Activated T-cell treated with anti-CD3 and anti-CD28 coated beads, Interleukin-2, amount 50 U/mL, for 1 hour (primary cell): ENCODE measurements around the gene RHOV.

Experiments used
- DNase-seq: peaks from one replicate; pipeline ENCODE4 v3.0.0-alpha.2; 2020

RHOV gene

GRCh38 chr15:40902605-40903561, 28.8 kb upstream of the RHOV start:
- DNase-seq, result no peak

GRCh38 chr15:40901053-40901443, 27.0 kb upstream of the RHOV start:
- no peak for DNase-seq

DNA sequence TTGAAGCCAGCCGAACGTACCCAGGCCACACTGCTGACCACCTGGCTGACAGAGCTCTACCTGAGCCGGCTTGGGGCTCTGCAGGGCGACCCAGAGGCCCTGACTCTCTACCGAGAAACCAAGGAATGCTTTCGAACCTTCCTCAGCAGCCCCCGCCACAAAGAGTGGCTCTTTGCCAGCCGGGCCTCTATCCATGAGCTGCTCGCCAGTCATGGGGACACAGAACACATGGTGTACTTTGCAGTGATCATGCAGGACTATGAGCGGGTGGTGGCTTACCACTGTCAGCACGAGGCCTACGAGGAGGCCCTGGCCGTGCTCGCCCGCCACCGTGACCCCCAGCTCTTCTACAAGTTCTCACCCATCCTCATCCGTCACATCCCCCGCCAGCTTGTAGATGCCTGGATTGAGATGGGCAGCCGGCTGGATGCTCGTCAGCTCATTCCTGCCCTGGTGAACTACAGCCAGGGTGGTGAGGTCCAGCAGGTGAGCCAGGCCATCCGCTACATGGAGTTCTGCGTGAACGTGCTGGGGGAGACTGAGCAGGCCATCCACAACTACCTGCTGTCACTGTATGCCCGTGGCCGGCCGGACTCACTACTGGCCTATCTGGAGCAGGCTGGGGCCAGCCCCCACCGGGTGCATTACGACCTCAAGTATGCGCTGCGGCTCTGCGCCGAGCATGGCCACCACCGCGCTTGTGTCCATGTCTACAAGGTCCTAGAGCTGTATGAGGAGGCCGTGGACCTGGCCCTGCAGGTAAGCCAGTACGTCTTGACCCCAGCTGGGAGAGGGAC, 26.4 kb upstream of the RHOV start:
- no peak for DNase-seq

DNA sequence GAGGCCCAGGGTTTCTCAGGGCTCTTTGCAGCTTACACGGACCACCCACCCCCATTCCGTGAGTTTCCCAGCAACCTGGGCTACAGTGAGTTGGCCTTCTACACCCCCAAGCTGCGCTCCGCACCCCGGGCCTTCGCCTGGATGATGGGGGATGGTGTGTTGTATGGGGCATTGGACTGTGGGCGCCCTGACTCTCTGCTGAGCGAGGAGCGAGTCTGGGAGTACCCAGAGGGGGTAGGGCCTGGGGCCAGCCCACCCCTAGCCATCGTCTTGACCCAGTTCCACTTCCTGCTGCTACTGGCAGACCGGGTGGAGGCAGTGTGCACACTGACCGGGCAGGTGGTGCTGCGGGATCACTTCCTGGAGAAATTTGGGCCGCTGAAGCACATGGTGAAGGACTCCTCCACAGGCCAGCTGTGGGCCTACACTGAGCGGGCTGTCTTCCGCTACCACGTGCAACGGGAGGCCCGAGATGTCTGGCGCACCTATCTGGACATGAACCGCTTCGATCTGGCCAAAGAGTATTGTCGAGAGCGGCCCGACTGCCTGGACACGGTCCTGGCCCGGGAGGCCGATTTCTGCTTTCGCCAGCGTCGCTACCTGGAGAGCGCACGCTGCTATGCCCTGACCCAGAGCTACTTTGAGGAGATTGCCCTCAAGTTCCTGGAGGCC, 25.6 kb upstream of the RHOV start:
- DNase-seq, result no peak

- DNase-seq, result peak; percentile 64
Measured at GRCh38 chr15:40894681-40895448, 20.8 kb upstream of the RHOV start.

- DNase-seq, result peak; percentile 100
Measured at GRCh38 chr15:40893733-40894680, 20.0 kb upstream of the RHOV start, which contains the start of gene VPS18. TSS of gene VPS18 (plus strand) at chr15:40894450. CDS start at chr15:40894769, 319 bp downstream.

DNA sequence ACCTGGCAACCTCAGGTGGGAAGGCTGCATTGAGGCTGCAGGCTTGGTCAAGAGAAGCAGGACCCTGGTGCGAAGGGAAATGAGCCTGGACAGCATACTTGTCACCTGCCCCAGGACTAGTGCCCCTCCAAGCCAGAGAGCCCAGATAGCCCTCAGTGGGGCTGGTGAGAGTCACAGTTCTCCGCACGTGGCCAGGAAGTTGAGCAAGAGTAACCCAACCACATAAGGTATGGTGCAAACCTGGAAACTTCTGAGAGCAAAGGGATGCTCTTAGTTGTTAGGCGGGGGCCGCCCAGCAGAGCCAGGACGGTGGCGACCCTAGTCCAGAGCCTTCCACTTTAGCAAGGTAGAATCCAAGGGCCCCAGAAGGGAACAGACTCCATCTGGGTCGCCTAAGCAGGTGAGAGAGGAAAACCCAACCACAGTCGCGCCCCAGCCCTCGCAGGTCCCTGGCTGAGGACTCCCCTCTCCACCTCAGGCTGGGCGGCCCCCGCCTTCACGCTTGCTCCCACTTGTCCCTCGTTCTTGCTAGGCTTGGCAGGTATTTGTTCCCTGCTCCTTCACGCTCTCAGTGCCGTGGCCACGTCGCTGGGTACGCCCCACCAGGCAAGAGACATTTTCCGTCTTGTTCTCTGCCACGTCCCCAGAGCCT, 19.1 kb upstream of the RHOV start:
- DNase-seq, result no peak

GRCh38 chr15:40892447-40893012, 18.5 kb upstream of the RHOV start:
- no peak for DNase-seq

DNA sequence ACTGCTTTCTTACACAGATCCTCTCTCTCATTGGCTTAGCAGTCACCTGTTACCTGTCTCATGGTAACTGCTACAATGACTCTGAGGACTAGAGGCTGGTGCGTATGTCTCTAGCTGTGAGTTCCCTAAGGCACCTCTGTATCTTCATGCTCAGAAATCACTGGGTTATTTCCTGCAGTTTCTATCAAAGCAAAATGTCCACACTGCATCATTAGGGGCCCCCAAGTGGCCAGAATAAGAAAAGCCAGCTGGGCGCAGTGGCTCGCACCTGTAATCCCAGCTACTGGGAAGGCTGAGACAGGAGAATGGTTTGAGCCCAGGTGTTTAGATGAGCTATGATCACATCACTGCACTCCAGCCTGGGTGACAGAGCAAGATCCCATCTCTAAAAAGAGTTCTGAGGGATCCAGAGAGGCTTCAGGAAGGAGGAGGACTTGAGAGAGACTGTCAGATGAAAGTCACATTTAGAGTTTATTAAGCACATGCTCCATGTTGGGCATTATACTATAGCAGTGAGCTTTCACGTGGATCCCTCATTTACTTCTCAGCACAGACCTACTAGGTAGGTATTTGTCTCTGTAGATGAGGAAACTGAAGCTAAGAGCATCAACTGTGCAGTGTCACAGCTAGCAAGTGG, 17.9 kb upstream of the RHOV start:
- DNase-seq, result no peak

- no peak for DNase-seq
Measured at GRCh38 chr15:40891138-40891537, 17.1 kb upstream of the RHOV start.

DNA sequence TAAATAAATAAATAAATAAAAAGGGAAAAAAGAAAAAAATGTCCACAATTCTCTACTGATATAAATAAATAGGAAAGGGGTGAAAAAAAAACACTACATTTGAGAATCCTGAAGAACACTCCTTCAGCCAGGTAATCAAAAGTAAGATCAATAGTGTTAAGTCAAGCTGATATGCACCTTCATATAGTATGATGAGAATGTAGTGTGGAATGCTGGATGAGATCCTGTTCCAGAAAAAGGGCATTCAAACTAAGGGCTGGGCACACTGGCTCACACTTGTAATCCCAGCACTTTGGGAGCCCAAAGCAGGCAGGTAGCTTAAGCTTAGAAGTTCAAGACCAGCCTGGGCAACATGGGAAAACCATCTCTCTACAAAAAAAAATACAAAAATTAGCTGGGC, 15.1 kb upstream of the RHOV start:
- no peak for DNase-seq

- no peak for DNase-seq
Measured at GRCh38 chr15:40886586-40886985, 12.6 kb upstream of the RHOV start.

DNA sequence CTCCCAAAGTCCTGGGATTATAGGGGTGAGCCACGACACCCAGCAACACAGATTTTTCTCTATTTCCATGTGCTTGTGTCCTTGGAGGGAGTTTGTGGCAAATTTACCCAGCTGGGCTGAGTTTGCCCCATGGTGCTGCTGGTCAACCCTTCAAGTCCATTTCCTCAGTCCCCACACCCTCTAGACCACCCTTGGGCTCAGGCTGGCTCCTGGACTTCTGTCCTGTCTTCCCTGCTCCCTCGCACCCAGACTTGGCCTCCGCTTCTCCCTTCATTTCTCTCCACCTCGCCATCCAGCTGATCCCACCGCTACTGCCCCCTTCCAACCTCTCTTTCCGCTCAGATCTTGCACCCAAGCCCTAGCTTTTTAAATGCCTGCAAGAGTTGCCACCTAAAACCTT, 7.3 kb upstream of the RHOV start:
- DNase-seq, result no peak

GRCh38 chr15:40879609-40880008, 5.6 kb upstream of the RHOV start:
- DNase-seq, result no peak

GRCh38 chr15:40878785-40879184, 4.8 kb upstream of the RHOV start:
- no peak for DNase-seq

DNA sequence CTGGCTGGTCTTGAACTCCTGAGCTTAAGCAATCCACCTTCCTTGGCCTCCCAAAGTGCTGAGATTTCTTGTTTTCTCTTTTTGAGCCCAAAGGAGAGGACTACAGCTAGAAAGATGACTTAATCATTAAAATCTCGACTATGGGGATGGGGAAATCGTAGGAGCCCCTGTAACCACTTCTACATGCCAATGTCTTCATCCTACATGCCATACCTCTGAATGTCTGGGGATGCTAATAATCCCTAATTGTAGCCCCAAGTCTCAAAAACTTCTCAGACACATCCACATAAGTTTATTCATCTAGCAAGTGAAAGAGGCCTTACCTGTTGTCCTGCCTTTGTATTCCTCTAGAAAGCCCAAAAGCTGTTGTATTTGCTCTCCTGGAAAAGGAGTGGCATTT, 3.7 kb upstream of the RHOV start:
- no peak for DNase-seq

- DNase-seq, result no peak
Measured at GRCh38 chr15:40875991-40876730, 2.1 kb upstream of the RHOV start.

- no peak for DNase-seq
Measured at GRCh38 chr15:40872791-40873693, 992 bp downstream of the RHOV start.
